HUES48 (cell line): Measurements from ENCODE around the gene SMIM14.
"Not testable (repeated sequence)": the region's sequence is repeated elsewhere in the genome, so short reads cannot be mapped to it uniquely, and the experiment has no call there.

Experiments
- H3K27ac ChIP-seq: one replicate; pipeline ENCODE4 v1.7.0; 2013; ENCODE audit warnings: low read depth, low read length, inconsistent platforms
- H3K27me3 ChIP-seq: 2 replicates; pipeline ENCODE4 v1.6.1; 2013; ENCODE audit warnings: mild to moderate bottlenecking, low read length; ENCODE audit not compliant: control insufficient read depth, insufficient read depth
- H3K36me3 ChIP-seq: 2 replicates; pipeline ENCODE4 v1.6.1; 2013; ENCODE audit warnings: low read length; ENCODE audit not compliant: control insufficient read depth, insufficient read depth
- H3K4me1 ChIP-seq: 2 replicates; pipeline ENCODE4 v1.6.1; 2013; ENCODE audit warnings: mild to moderate bottlenecking, low read length; ENCODE audit not compliant: control insufficient read depth, insufficient read depth
- H3K4me3 ChIP-seq: 2 replicates; pipeline ENCODE4 v1.5.1; 2013; ENCODE audit warnings: mild to moderate bottlenecking, low read depth, low read length
- H3K9ac ChIP-seq: 2 replicates; pipeline ENCODE4 v1.6.1; 2013; ENCODE audit warnings: mild to moderate bottlenecking, low read depth, low read length, moderate library complexity
- H3K9me3 ChIP-seq: 2 replicates; pipeline ENCODE4 v1.6.1; 2013; ENCODE audit warnings: low read length; ENCODE audit not compliant: control insufficient read depth, insufficient read depth

The SMIM14 gene

GRCh38 chr4:39532237-39532636, 106.4 kb downstream of the SMIM14 start:
- Histone ChIP-seq H3K9me3 (peaks cover 37% of the 10 kb centered on the region), H3K36me3 (peaks cover 46% of the 10 kb centered on the region)
- not testable (repeated sequence) for H3K27me3 ChIP-seq, H3K27ac ChIP-seq, H3K4me3 ChIP-seq, H3K9ac ChIP-seq, H3K4me1 ChIP-seq

DNA sequence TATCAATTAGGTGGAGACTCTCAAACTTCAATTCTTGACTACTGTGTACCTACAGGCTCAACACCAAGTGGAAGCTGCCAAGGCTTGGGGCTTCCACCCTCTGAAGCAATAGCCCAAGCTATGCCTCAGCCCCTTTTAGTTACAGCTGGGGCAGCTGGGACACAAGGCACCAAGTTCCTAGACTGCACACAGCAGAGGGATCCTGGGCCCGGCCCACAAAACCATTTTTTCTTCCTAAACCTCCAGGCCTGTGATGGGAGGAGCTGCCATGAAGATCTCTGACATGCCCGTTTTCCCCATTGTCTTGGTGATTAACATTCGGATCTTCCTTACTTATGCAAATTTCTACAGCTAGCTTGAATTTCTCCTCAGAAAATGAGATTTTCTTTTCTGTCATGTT, 108.0 kb downstream of the SMIM14 start:
- Histone ChIP-seq H3K4me1 (peaks cover 3% of the 10 kb centered on the region; the same call in 1 of the 2 replicates), H3K36me3 (peaks cover 40% of the 10 kb centered on the region), H3K9ac (no peak overlapping the region), H3K4me3 (no peak overlapping the region), H3K27me3 (no peaks in the 10 kb centered on the region), H3K9me3 (peaks cover 37% of the 10 kb centered on the region), H3K27ac (no peak overlapping the region)

GRCh38 chr4:39529534-39529933, 109.1 kb downstream of the SMIM14 start:
- Histone ChIP-seq H3K27ac (no peak overlapping the region), H3K4me1 (peaks cover 4% of the 10 kb centered on the region; the same call in 1 of the 2 replicates), H3K36me3 (peaks cover 34% of the 10 kb centered on the region), H3K9ac (no peak overlapping the region), H3K27me3 (no peaks in the 10 kb centered on the region), H3K4me3 (no peak overlapping the region; the same call in 1 of the 2 replicates), H3K9me3 (peaks cover 37% of the 10 kb centered on the region)

GRCh38 chr4:39528061-39528465, 110.6 kb downstream of the SMIM14 start:
- H3K4me1 ChIP-seq, result peaks cover 13% of the 10 kb centered on the region
- H3K27ac ChIP-seq, result peak overlapping the region; percentile 96
- peak overlapping the region; percentile 86 for H3K9ac ChIP-seq
- H3K9me3 ChIP-seq, result peaks cover 30% of the 10 kb centered on the region
- H3K36me3 ChIP-seq, result peaks cover 22% of the 10 kb centered on the region
- H3K4me3 ChIP-seq, result peak overlapping the region; percentile 89
- H3K27me3 ChIP-seq, result no peaks in the 10 kb centered on the region

DNA sequence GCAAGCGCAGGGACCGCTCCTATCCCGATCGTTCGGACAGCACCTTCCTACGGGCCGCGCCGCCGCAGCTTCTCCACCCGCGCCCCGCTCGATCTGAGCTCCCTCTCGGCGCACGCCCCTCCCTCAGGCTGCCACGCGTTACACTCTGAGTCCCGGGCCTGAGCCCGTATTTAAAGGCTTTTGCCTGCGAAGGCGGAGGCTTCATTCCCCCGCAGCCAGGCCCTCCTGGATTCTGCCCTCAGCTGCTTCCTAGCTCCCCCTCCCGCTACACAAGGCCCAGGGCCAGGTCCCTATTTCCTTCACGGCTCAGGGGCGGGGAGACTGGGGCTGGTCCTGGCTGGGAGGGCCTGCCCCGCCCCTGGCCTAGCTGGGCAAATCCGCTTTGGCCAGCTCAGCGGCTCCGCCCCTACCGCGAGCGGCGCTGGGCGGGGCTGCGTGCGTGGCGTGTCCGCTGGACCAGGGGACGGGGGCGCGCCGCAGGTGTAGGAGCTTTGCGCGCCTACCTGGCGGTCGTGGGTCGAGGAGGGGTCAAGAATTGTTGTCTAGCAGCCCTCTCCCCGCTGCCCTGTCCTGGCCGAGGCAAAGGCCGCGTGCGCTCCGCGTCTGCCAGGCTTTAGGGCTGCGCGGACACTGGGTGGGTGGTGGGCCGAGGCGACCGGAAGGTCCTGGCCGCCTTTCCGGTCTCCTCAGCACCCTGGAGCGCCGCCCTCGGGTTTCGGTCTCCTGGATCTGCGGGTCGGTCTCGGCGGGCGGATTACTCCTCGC, 111.2 kb downstream of the SMIM14 start, which contains the start of gene UGDH:
UGDH (minus strand) TSS at position 144 of the 765 bp plus-strand sequence. CDS start 5,927 bp downstream, outside the sequence.
- Histone ChIP-seq H3K9ac (peak within 1 kb of the TSS; percentile 86), H3K9me3 (peaks cover 27% of the 10 kb centered on the region), H3K4me1 (peaks cover 14% of the 10 kb centered on the region), H3K27ac (peak within 1 kb of the TSS; percentile 96), H3K27me3 (no peaks in the 10 kb centered on the region), H3K36me3 (peaks cover 16% of the 10 kb centered on the region), H3K4me3 (peak within 1 kb of the TSS; percentile 89)

GRCh38 chr4:39526765-39527295, 111.8 kb downstream of the SMIM14 start:
- peaks cover 20% of the 10 kb centered on the region for H3K4me1 ChIP-seq
- peaks cover 13% of the 10 kb centered on the region for H3K36me3 ChIP-seq
- H3K27ac ChIP-seq, result peak overlapping the region; percentile 96
- peak overlapping the region; percentile 89 for H3K4me3 ChIP-seq
- peaks cover 22% of the 10 kb centered on the region for H3K9me3 ChIP-seq
- peak overlapping the region; percentile 86 for H3K9ac ChIP-seq
- no peaks in the 10 kb centered on the region for H3K27me3 ChIP-seq

DNA sequence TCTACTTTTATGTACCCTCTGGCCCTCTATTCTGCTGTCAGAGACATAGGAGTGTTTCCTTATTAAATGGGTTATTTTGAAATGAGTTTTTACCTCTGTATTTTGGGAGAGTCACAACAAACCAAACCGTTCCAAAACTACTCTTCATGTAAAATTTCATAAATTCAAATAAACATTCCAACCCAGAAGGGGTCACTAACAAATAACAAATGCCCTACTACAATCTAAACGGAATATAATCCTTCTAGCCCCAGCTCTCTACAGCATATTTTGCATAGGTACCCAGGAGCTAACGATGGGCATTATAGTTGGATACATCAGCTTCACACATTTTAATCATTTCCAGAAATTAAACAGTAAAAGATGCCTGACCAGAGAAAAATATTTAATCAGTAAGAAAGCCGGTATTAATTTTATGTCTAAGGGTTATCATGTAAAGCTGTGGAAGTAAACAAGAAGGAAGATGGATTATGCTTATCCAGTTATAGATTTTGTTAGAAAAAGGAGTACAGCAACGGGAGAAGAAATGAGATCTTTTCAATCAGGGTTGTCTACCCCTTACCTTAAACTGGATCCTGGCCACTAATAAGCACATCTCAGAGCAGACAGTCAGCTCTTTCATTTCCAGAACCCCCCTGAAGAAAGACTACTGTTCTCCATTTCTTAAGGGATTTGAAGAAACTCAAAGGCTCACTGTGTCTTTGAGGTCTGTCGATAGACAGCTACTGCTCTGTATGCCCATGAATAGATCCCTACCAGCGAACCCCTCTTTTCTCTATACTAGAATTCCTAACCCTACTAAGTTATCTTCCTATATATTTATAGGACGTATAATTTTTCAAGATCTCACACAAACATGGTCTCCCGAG, 112.6 kb downstream of the SMIM14 start:
- Histone ChIP-seq H3K4me3 (peak overlapping the region; percentile 89), H3K36me3 (peaks cover 10% of the 10 kb centered on the region; the same call in 1 of the 2 replicates), H3K9me3 (peaks cover 15% of the 10 kb centered on the region), H3K27ac (peak overlapping the region; percentile 96), H3K4me1 (peaks cover 20% of the 10 kb centered on the region), H3K9ac (peak overlapping the region; percentile 86), H3K27me3 (no peaks in the 10 kb centered on the region)

GRCh38 chr4:39524161-39524957, 114.3 kb downstream of the SMIM14 start:
- Histone ChIP-seq H3K4me3 (no peak overlapping the region), H3K9me3 (no peaks in the 10 kb centered on the region), H3K36me3 (peaks cover 15% of the 10 kb centered on the region), H3K27ac (no peak overlapping the region), H3K9ac (no peak overlapping the region), H3K4me1 (peaks cover 20% of the 10 kb centered on the region), H3K27me3 (no peaks in the 10 kb centered on the region)

GRCh38 chr4:39522068-39522467, 116.6 kb downstream of the SMIM14 start:
- H3K4me3 ChIP-seq, result no peak overlapping the region

DNA sequence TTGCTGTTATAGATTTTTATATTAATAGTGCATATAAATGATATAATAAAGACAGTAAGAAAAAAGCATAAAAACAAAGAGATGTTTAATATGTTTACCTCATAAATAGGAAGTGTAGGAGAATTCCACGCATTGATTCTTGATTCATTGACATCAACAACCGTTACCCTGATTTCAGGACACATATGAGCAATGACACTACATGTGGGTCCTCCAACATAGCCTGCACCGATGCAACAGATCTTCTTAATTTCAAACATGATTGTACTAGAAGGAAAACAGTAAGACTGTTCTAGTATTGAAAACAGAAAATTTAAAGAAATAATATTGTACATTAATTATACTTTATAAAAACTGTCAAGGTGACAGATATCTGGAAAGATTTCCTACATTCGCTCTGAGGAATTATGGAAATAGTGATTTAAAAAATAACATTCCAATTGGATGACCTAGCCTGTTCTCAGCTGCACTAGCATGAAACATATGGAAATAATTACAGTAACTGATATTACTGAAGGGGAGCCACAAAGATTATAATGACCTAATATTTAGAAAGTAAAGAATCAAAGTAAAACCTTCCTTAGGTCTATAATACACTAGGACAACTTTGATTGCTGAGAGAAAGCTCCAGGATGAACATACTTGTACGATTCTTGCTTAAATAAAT, 117.3 kb downstream of the SMIM14 start:
- Histone ChIP-seq H3K27ac (no peak overlapping the region), H3K9ac (no peak overlapping the region), H3K9me3 (no peaks in the 10 kb centered on the region), H3K27me3 (no peaks in the 10 kb centered on the region), H3K4me1 (peaks cover 20% of the 10 kb centered on the region), H3K4me3 (no peak overlapping the region), H3K36me3 (peaks cover 40% of the 10 kb centered on the region)

More at GRCh38 chr4:39522068-39522467, 116.6 kb downstream of the SMIM14 start:
- Histone ChIP-seq H3K36me3 (peaks cover 34% of the 10 kb centered on the region), H3K27me3 (no peaks in the 10 kb centered on the region), H3K9me3 (no peaks in the 10 kb centered on the region), H3K4me1 (peaks cover 20% of the 10 kb centered on the region), H3K27ac (no peak overlapping the region), H3K9ac (no peak overlapping the region)
